ENCODE measurements around the gene NOL7. TPM values are rescaled to one million over a fixed set of nuclear protein-coding genes. Genes with fewer than 3 reads are reported as not detected.

Gene NOL7
- total RNA-seq, 2 donors from 2014 or later: 47.8 to 52.9 TPM

DNA sequence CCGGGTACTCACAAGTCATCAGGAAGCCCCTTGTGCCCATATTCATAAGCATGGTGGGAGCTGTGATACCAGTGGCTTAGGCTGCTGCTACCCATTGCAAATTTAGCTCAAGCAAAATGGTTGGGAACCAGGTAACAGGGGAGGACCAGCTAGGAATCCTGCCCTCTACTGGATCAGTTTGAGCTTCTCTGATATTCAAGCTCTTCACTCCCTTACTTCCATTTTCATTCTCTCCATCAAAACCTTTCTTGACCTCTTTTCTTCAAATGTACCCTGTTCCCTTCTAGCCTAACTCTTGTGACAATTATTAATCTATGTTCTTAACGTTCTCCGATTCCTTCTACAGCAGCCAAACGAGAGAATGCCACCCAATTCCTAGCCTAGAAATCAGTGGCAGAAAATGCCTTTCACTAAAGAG is 9.7 kb downstream of the NOL7 start:
- Mint-ChIP-seq H3K9me3 (no peaks in the 10 kb centered on the region), H3K4me3 (no peak overlapping the region), H3K4me1 (peaks cover 5% of the 10 kb centered on the region), H3K27me3 (ENCODE audit: insufficient read depth) (no peaks in the 10 kb centered on the region), H3K36me3 (ENCODE audit: low read depth) (peaks cover 37% of the 10 kb centered on the region), H3K27ac (no peak overlapping the region)
- 54 to 63% methylated on average over 3 to 4 of the region's 4 CpGs for WGBS, 2 experiments (ENCODE audit: insufficient coverage in 1 of 2, insufficient read length in 1 of 2)
- Histone ChIP-seq H3K27ac (ENCODE audit: low read depth, low read length) (no peak overlapping the region), H3K36me3 (ENCODE audit: control insufficient read depth, insufficient read depth, low read length) (peaks cover 97% of the 10 kb centered on the region), H3K27me3 (ENCODE audit: control insufficient read depth, insufficient read depth, low read length, poor library complexity, severe bottlenecking) (no peaks in the 10 kb centered on the region), H3K9me3 (ENCODE audit: control insufficient read depth, low read length) (no peaks in the 10 kb centered on the region), H3K4me3 (ENCODE audit: low read length) (no peak overlapping the region), H3K4me1 (ENCODE audit: control insufficient read depth, insufficient read depth, low read length) (no peaks in the 10 kb centered on the region), H3K9ac (ENCODE audit: extremely low read depth, low read length, poor library complexity, severe bottlenecking) (no peak overlapping the region)
- peak; percentile 76 for DNase-seq
- TF ChIP-seq, protein P1, sequence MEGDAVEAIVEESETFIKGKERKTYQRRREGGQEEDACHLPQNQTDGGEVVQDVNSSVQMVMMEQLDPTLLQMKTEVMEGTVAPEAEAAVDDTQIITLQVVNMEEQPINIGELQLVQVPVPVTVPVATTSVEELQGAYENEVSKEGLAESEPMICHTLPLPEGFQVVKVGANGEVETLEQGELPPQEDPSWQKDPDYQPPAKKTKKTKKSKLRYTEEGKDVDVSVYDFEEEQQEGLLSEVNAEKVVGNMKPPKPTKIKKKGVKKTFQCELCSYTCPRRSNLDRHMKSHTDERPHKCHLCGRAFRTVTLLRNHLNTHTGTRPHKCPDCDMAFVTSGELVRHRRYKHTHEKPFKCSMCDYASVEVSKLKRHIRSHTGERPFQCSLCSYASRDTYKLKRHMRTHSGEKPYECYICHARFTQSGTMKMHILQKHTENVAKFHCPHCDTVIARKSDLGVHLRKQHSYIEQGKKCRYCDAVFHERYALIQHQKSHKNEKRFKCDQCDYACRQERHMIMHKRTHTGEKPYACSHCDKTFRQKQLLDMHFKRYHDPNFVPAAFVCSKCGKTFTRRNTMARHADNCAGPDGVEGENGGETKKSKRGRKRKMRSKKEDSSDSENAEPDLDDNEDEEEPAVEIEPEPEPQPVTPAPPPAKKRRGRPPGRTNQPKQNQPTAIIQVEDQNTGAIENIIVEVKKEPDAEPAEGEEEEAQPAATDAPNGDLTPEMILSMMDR (conservative IDR thresholded peaks at IDR 0.05): peak; percentile 84

DNA sequence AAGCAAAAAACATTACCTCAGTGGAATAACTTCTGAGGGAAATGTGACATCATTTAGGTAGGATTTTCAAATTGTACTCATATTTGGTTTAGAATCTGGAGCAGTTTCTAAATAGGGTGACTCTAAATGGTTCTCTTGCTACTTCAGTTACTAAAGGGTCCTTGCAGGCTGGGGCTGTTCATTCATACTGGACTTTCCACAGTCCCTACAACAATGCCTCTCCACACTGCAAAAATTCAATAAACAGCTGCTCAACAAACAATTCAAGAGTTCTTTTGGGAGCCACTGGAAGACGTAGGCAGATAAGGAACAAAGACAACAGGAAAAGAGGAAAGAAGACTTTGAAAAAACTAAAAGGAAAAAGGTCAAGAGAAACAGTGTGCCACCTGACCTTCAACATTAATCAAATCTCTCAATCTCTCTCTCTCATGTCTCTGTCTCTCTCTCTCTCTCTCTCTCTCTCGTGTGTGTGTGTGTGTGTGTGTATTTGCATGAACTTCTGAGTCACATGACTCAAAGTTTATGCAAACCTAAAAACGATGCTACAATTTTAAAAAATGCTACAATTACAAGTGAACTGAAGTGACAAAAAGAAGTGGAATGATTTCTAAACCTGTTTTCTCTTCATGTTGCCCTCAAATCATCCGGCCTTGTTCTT is 14.5 kb downstream of the NOL7 start:
- Mint-ChIP-seq H3K4me3 (no peak overlapping the region), H3K9me3 (no peaks in the 10 kb centered on the region), H3K36me3 (ENCODE audit: low read depth) (peaks cover 43% of the 10 kb centered on the region), H3K4me1 (peaks cover 8% of the 10 kb centered on the region), H3K27me3 (ENCODE audit: insufficient read depth) (no peaks in the 10 kb centered on the region), H3K27ac (no peak overlapping the region)
- no peak overlapping the region for H3K27ac ChIP-seq (ENCODE audit: low read depth, low read length)
- H3K9ac ChIP-seq (ENCODE audit: extremely low read depth, low read length, poor library complexity, severe bottlenecking): no peak overlapping the region
- DNase-seq: no peak
- H3K9me3 ChIP-seq (ENCODE audit: control insufficient read depth, low read length): no peaks in the 10 kb centered on the region
- no peaks in the 10 kb centered on the region for H3K4me1 ChIP-seq (ENCODE audit: control insufficient read depth, insufficient read depth, low read length)
- H3K36me3 ChIP-seq (ENCODE audit: control insufficient read depth, insufficient read depth, low read length): peaks cover 80% of the 10 kb centered on the region
- TF ChIP-seq, protein P1 (conservative IDR thresholded peaks at IDR 0.05): no peak
- no peak overlapping the region for H3K4me3 ChIP-seq (ENCODE audit: low read length)
- no peaks in the 10 kb centered on the region for H3K27me3 ChIP-seq (ENCODE audit: control insufficient read depth, insufficient read depth, low read length, poor library complexity, severe bottlenecking)
- 85 to 100% methylated on average over 1 to 3 of the region's 4 CpGs for WGBS, 2 experiments (ENCODE audit: insufficient coverage in 1 of 2, insufficient read length in 1 of 2)

DNA sequence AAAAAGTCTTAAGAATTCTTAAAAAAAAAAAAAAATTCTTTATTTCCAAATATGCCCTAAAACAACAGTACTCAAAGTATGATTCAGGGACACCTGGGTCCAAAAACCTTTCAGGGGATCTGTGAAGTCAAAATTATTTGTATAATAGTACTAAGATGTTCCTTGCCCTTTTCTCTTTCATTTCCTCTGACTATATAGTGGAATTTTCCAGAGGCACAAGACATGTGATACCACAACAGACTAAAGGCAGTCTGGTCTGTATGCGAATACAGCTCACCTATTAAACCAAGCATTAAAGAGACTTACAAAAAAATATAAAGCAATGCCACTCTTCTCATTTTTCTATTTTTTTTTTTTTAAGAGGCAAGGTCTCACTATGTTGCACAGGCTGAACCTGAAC is 15.4 kb downstream of the NOL7 start:
- 94 to 100% methylated on average over 1 of the region's 1 CpG for WGBS, 2 experiments (ENCODE audit: insufficient coverage in 1 of 2, insufficient read length in 1 of 2)
- H3K36me3 ChIP-seq (ENCODE audit: control insufficient read depth, insufficient read depth, low read length): peaks cover 78% of the 10 kb centered on the region
- H3K27ac Mint-ChIP-seq: no peak overlapping the region
- no peaks in the 10 kb centered on the region for H3K9me3 Mint-ChIP-seq
- H3K4me3 Mint-ChIP-seq: no peak overlapping the region
- H3K27ac ChIP-seq (ENCODE audit: low read depth, low read length): no peak overlapping the region
- TF ChIP-seq, protein P1 (conservative IDR thresholded peaks at IDR 0.05): no peak
- no peaks in the 10 kb centered on the region for H3K4me1 ChIP-seq (ENCODE audit: control insufficient read depth, insufficient read depth, low read length)
- no peaks in the 10 kb centered on the region for H3K9me3 ChIP-seq (ENCODE audit: control insufficient read depth, low read length)
- H3K4me1 Mint-ChIP-seq: peaks cover 8% of the 10 kb centered on the region
- H3K27me3 Mint-ChIP-seq (ENCODE audit: insufficient read depth): no peaks in the 10 kb centered on the region
- H3K9ac ChIP-seq (ENCODE audit: extremely low read depth, low read length, poor library complexity, severe bottlenecking): no peak overlapping the region
- no peak overlapping the region for H3K4me3 ChIP-seq (ENCODE audit: low read length)
- DNase-seq: no peak
- peaks cover 41% of the 10 kb centered on the region for H3K36me3 Mint-ChIP-seq (ENCODE audit: low read depth)
- no peaks in the 10 kb centered on the region for H3K27me3 ChIP-seq (ENCODE audit: control insufficient read depth, insufficient read depth, low read length, poor library complexity, severe bottlenecking)

All from endodermal cell (in vitro differentiated cells).